ENCODE results near the gene GPR78.

GPR78 gene

GRCh38 chr4:8580321-8581093, at the start of gene GPR78:
GPR78 (plus strand) TSS chr4:8580392; CDS start chr4:8580983, 591 bp downstream.
- DNase-seq, result peak; percentile 41

GRCh38 chr4:8532245-8532781, 47.9 kb upstream of the GPR78 start:
- DNase-seq, result peak; percentile 44

DNA sequence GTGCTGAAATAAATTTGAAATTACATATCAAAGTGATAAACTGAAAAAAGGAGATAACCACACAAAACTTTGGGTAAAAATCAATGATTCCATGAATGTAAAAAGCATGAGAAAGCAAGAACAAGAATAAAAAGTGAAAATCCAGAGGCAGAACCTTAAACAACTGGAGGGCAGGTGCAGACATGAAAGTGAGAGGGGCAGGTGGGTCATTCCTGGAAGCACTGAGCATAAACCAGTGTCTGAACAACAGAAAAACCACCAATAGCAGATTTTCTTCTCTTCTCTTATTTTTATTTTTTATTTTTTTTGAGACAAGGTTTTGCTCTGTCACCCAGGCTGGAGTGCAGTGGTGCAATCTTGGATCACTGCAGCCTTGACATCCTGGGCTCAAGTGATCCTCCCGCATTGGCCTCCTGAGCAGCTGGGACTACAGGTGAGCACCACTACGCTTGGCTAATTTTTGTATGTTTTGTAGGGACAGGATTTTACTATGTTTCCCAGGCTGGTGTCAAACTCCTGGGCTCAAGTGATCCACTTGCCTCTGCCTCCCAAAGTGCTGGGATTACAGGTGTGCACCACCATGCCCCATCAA, 46.8 kb upstream of the GPR78 start:
- peak; percentile 31 for DNase-seq

DNA sequence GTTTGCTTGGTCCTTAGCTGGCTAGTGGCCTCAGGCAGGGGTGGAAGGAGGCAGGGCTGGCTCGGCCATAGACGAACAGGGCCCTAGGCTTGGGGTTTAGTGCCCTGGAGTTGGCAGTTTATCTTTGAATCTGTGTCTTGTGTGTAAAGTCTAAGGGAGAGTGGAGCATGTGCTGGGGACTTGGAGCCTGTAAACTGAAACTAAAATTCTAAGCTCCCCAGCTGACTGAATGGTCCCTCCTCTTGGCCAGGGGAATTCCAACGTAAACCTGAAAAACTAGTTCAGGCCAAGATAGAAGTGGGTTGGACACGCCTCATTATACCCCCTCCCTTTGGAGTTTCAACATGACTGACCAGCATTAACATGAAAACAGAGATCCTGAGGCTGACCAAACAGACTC, 46.1 kb upstream of the GPR78 start:
- peak; percentile 96 for DNase-seq

GRCh38 chr4:8534611-8535010, 45.6 kb upstream of the GPR78 start:
- peak; percentile 63 for DNase-seq

GRCh38 chr4:8536467-8536866, 43.7 kb upstream of the GPR78 start:
- no peak for DNase-seq

DNA sequence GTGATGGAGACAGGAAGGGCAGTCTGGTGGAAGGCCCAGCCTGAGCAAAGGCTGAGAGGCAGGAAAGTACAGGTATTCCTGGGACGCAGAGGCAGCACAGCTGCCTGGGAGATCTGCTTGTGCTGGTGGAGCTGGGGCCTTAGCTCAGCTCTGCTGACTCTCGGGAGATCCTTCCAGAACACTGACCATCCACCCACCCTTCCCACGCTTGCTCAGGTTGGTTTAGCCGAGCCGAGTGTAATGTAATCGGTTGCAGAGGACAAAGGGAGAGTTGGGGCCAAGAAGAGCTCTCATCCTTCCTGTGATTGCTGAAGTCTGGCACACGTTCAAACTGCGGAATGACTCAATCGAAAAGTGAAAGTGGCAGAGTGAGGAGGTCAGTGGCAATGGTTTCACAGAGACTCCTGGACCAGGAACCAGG, 43.1 kb upstream of the GPR78 start:
- peak; percentile 89 for DNase-seq

GRCh38 chr4:8538076-8538702, 42.0 kb upstream of the GPR78 start:
- peak; percentile 49 for DNase-seq

DNA sequence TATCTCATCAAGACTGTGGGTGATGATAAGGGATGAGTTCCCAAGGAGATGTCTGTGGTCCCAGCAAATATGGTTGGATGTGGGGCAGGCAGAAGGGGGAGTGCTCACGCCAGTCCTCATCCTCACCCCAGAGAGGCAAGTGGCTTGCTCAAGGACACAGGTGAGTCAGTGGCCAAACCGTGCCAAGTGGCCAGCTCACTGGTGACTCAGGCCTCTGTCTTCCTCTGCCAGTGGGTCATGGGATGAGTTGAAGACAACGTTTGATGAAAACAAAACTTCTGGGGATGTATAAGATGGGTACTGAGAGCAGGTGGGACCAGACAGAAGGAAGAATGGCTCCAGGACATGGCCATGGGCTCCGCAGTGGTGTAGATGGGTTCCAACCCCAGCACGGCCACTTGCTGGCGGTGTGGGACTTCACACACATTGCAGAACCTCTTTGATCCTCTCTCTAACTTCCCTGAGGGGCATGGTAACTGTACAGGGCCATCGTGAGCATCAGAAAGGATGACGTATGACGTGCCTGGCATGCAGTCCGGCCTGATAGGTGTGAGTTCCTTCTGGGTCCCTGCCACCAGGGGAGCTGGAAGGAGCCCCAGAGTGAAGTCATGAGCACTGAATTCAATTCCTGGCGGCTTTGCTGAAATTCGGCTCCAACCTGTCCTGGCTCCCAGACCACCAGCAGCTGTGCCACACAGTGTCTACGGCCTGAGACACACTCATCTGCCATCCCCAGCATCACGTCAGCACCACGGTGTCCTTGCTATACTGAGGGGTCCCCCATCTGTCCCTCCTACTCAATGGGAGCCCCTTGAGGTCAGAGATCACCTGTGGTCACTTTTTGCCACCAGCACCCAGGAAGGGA, 41.3 kb upstream of the GPR78 start:
- DNase-seq, result peak; percentile 87

DNA sequence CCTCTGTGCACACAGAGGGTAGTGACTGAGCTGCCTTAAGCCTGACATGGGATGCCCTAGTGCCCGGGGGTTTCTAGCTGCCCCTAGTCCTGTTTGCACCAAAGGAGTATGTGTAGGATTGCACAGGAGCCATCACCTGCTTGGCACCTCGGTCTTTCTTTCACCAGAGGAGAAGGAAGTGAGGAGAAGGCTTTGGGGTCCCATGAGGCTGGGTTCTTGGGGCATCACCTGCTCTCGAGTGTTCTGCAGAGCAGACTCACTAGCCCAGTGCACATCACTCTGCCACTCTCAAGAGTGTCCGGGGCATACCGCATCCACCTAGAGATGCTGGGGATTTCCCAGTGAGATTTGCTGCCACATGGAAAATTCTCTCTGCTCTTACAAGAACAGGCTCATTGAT, 40.5 kb upstream of the GPR78 start:
- DNase-seq, result no peak

- DNase-seq, result no peak
Measured at GRCh38 chr4:8540072-8540471, 40.1 kb upstream of the GPR78 start.

DNA sequence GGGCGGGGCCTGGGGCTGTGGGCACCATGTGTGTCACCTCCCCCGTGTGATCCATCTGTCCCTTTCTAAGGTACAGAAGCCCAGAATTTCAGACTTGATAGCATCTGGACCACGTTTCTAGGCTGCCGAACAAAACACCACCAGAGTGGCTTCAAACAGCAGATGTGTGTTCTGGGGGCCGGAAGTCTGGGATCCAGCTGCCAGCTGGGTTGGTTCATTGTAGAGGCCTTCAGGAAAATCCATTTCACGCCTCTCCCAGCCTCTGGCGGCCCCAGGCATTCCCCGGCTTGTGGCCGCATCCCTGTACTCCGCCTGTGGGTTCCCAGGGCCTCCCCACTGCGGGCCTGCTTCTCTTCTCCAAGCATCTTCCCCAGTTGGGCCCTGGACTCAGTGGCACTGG, 39.6 kb upstream of the GPR78 start:
- no peak for DNase-seq

GRCh38 chr4:8540991-8541390, 39.2 kb upstream of the GPR78 start:
- no peak for DNase-seq

DNA sequence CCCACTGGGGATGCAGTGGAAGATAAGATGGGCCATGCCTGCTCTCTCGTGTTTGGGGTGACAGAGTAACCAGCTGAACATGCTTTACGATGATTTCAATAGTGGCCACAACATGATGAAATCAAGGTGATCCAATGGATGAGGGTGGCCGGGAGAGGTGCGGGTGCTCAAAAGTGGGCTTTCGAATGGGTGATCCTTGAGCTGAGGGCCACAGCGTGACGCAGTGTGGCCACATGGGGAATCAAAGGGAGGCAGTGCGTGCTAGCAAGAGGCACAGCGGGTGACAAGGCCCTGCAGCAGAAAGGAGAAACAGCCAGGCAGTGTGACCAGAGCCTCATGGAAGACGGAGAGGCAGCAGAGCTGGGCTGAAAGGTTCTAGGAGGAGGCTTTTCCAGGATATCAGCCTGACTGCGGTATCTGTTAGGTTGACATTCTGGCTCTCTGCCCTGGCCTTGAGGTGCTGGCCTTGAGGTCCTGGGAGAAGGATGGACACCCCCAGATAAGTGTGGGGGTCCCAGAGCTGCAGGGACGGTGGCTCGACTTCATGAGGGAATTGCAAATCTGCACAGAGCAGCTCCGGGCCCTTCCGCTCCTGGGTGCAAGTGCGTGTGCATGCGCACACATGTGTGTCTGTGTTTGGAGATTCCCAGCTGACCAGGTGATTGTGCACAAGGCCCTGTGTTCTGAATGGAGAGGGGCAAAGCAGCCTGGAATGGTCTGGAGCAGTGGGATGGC, 38.0 kb upstream of the GPR78 start:
- no peak for DNase-seq

DNA sequence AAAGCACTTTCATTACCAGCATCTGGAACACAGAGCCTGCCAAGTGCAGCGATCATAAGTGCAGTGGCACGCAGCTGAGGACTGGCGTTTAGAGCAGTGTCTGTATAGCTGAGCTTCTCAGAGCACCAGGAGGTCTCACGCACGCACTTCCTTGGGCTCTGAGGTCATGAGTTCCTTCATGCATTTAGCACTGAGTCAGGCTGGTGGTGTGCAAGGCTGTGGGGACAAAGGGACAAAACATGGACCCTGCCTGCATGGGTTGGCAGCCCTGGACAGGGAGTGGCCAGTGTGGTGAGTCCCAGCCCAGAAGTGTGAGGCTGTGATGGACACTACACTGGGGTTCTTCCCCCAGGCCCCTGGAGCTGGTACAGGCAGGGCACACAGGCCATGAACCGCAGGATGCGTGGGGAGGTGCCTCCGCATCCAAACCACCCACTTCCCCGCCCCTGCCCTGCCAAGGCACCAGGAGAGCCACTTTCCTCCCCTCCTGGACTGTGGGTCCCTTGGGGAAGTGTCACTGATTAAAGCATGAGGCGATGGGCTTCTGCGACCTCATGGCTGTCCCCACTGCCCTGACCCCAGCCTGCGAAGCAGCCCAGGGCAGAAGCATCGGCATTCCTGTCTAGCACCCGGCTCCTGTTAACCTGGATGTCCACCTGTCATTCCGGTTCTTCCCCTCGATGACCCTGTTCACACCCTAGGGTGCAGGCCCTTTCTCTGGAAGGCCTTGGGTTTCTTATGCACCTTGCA, 37.2 kb upstream of the GPR78 start:
- DNase-seq, result no peak

- no peak for DNase-seq
Measured at GRCh38 chr4:8543623-8544022, 36.6 kb upstream of the GPR78 start.

DNA sequence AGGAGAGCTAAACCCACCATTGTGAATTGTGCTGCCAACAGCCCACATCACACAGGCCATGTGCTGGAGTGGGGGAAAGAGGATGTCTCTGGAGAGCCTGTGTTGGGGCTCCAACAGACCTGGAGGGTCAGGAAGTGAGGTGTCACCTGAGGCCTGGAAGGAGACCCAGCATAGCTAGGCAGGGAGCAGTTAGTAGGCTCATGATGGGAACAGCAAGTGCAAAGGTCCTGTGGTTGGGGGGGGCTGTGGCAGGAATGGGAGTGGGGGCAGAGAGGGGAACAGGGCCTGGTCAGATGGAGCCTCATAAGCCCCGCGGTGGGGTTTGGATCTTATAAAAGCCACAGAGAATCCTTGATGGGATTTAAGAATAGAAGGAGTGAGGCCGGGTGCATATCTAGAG, 35.9 kb upstream of the GPR78 start:
- DNase-seq, result no peak

DNA sequence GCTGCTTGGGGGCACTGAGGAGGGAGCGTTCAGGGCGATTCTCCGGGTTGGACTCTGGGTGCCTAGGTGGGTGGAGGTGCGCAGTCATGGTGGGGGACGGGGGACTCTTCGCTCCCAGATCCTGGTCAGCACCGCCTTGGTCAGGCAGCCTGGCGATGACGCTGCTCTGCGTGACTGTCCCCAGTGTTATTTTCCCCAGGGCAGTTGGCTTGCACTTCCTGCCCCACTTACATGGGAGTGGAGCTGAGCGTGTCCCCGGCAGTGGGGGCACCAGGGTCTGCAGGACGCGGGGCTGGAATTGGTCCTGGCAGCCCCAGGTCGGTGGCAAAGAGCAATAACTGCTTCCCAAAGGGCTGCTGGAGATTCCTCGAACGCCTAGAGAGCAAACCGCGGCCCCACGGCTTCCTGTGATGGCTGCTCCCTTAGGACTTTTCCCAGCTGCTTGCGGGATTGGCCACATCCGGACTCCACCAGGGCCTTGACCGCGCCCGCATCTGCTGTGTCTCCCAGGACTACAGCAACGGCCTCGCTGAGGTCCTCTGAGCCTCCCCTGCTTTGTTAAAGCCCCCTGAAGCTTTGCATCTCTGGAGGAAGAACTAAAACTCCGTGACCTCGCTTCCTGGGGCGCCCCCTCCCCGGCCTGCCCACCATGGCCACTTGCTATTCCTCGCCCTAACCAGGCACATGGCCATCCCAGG, 35.3 kb upstream of the GPR78 start:
- DNase-seq, result no peak

DNA sequence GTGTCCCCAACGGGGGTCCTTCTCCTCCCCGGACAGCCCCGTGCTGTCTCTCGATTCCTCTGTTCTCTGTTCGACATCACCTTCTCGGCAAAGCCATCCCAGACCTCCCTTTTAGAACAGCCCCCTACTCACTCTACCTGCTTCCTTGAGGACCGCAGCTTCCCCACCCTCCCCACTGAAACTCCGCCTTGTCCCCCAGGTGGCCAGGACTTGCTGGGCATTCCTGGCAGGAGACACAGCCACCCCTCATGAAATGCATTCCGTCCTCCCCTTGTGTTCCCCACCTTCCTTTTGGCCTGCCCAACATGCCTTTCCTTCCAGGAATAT, 34.8 kb upstream of the GPR78 start:
- no peak for DNase-seq

DNA sequence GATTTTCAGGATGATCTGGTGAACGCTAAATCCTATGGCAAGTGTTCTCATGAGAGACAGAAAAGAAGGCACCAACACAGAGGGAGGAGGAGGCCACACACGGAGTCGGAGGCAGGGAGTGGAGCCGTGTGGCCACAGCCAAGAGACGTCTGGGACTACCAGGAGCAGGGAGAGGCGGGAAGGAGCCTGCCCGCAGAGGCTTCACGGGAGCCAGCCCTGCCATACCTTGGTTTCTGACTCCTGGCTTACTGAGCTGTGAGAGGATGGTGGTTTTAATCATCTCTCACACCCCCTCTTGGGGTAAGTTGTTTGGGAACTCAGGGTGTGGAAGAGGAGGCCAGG, 33.5 kb upstream of the GPR78 start:
- no peak for DNase-seq

Measured in DMS53 (cell line).